Upper lobe of left lung (tissue), 4 donors: ENCODE measurements around the gene XYLT1.

Experiments used
- EP300 ChIP-seq, 4 donors: sonication (generic); formaldehyde crosslinking; IDR thresholded peaks; one replicate each; pipeline ENCODE4 v1.5.1; 2017; ENCODE audit warnings: antibody characterized with exemption in 4 of 4, control low read depth in 2 of 4
- POLR2A ChIP-seq, 4 donors: fragments of 450-650 bp; IDR thresholded peaks; one replicate each; pipeline ENCODE4 v1.5.1; 2016 to 2017; ENCODE audit warnings: antibody characterized with exemption in 4 of 4, mild to moderate bottlenecking in 2 of 4
- POLR2AphosphoS5 ChIP-seq, 2 donors: sonication (generic); formaldehyde crosslinking; IDR thresholded peaks; one replicate each; pipeline ENCODE4 v1.5.1; 2017; ENCODE audit warnings: antibody characterized with exemption in 2 of 2
- TF ChIP-seq, protein P1 (sequence below), 6 experiments: fragments of 450-650 bp in 4 of 6; fragments of 200-600 bp in 2 of 6; sonication (generic) in 2 of 6; IDR thresholded peaks; one replicate each; pipeline ENCODE4 v1.5.1; 2016 to 2019; ENCODE audit warnings: antibody characterized with exemption in 6 of 6

DNA sequence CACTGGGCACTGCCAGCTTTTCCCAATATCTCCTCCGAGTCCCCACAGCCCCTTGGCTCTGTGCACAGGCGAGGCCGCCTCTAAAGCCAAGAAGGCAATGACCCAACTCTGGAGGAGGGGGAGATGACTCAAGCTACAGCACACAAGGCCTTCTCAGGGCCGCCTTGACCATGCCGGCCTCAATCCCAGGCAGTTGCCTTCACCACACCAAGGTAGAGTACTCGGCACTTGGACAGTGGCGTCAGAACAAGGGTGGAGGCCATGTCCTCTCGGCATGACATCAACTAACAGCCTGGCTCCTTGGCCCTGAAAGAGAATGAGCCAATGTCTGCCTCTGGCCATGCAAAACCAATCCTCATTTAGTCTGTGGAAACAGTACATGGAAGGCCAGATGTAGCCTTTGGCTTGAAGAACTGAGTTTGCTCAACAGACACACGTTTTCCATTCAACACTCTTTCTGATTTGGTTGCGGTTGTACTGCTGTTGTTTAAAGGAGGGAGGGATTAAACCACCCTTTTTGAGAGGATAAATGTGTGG is 139.6 kb downstream of the XYLT1 start:
- no peak for TF ChIP-seq EP300 (IDR thresholded peaks at IDR 0.05)
- no peak for TF ChIP-seq POLR2A (IDR thresholded peaks at IDR 0.05)
- TF ChIP-seq, protein P1, sequence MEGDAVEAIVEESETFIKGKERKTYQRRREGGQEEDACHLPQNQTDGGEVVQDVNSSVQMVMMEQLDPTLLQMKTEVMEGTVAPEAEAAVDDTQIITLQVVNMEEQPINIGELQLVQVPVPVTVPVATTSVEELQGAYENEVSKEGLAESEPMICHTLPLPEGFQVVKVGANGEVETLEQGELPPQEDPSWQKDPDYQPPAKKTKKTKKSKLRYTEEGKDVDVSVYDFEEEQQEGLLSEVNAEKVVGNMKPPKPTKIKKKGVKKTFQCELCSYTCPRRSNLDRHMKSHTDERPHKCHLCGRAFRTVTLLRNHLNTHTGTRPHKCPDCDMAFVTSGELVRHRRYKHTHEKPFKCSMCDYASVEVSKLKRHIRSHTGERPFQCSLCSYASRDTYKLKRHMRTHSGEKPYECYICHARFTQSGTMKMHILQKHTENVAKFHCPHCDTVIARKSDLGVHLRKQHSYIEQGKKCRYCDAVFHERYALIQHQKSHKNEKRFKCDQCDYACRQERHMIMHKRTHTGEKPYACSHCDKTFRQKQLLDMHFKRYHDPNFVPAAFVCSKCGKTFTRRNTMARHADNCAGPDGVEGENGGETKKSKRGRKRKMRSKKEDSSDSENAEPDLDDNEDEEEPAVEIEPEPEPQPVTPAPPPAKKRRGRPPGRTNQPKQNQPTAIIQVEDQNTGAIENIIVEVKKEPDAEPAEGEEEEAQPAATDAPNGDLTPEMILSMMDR (IDR thresholded peaks at IDR 0.05) = no peak
- no peak for TF ChIP-seq POLR2AphosphoS5 (IDR thresholded peaks at IDR 0.05)
